ENCODE data around the gene PLIN3.
A peak's percentile ranks its signal among the peaks of the same experiment; 100 is the strongest.
"Not testable (repeated sequence)": the region's sequence is repeated elsewhere in the genome, so short reads cannot be mapped to it uniquely, and the experiment has no call there.

The PLIN3 gene

DNA sequence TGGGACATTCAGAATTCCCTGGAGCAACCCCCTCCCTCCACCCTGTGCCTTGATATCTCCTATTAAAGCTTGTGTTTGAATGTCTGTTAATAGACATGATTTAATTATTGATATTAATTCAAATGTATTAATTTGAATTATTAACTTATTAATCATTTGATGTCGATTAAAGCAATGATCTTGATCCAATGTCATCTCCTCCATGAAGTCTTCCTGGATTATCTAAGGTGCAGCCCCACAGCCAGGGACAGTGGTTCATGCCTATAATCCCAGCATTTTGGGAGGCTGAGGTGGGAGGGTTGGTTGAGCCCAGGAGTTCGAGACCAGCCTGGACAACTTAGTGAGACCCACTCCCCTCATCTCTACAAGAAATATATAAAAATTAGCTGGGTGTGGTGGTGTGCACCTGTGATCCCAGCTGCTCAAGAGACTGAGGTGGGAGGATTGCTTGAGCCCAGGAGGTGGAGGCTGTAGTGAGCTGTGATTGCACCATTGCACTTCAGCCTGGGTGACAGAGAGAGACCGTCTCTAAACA is 66.3 kb downstream of the PLIN3 start:
- no peak for TF ChIP-seq Cebpa-rat (IDR thresholded peaks at IDR 0.05)
- Histone ChIP-seq H3K27ac (no peak overlapping the region), H3K9me3 (no peaks in the 10 kb centered on the region), H3K4me3 (no peak overlapping the region), H3K4me2 (no peak overlapping the region), H3K9ac (no peak overlapping the region), H3K36me3 (peaks cover 19% of the 10 kb centered on the region), H4K20me1 (peaks cover 10% of the 10 kb centered on the region), H3K4me1 (peaks cover 11% of the 10 kb centered on the region; the same call in 1 of the 2 replicates), H3K27me3 (no peaks in the 10 kb centered on the region)

DNA sequence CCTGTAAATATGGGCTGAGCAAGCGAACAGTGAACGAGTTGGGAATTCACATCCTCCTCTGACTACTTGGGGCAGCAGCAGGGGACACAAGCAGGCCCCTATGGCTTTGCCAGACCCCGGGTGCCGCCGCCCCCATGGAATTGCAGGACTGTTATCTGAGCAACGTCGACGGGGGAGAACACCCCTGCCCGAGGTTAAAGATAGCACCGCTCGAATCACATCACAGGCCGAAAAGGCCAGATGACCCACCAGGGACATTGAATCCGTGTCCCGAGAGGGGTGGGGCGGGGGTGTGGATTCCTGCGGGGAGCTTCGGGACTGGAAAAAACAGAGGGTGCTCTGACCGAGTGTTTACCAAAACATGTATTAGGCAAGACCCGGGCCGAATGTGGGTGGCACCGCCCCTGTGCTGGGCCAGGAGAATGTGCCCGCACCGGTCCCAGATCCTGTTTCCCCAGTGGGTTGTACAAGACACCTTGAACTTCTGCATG is 66.8 kb downstream of the PLIN3 start:
- Histone ChIP-seq H3K27ac (no peak overlapping the region), H3K9me3 (no peaks in the 10 kb centered on the region), H3K36me3 (peaks cover 24% of the 10 kb centered on the region), H4K20me1 (peaks cover 15% of the 10 kb centered on the region), H3K4me2 (no peak overlapping the region), H3K4me3 (no peak overlapping the region), H3K4me1 (peaks cover 14% of the 10 kb centered on the region; the same call in 1 of the 2 replicates), H3K9ac (no peak overlapping the region), H3K27me3 (no peaks in the 10 kb centered on the region)
- no peak for TF ChIP-seq Cebpa-rat (IDR thresholded peaks at IDR 0.05)

DNA sequence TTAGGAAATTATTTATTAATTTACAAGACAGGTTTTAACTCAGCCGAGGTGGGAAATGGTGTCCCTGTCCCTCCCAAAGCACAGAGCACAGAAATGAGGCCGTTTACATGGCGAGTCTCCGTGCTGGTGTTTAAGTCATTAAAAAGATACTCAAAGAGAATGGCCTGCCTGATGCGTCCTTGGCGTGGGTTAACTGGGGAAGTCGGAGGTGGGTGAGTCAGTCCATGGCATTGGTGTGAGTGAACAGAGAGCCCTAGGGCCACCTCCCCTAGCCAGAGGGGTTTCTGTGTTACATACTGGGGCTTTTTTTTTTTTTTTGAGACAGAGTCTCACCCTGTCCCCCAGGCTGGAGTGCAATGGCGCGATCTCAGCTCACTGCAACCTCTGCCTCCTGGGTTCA is 72.1 kb downstream of the PLIN3 start:
- H3K4me1 ChIP-seq, result peaks cover 46% of the 10 kb centered on the region
- H3K9me3 ChIP-seq, result no peaks in the 10 kb centered on the region
- H4K20me1 ChIP-seq, result peaks cover 40% of the 10 kb centered on the region
- H3K4me2 ChIP-seq, result 0 out of 2 replicates have a peak overlapping the region, but pooled peaks have one; percentile 100
- peak overlapping the region; percentile 38; the same call in 1 of the 2 replicates for H3K9ac ChIP-seq
- H3K27ac ChIP-seq, result no peak overlapping the region
- H3K4me3 ChIP-seq, result no peak overlapping the region
- no peaks in the 10 kb centered on the region for H3K27me3 ChIP-seq
- H3K36me3 ChIP-seq, result peaks cover 58% of the 10 kb centered on the region
- TF ChIP-seq Cebpa-rat (IDR thresholded peaks at IDR 0.05), result no peak

DNA sequence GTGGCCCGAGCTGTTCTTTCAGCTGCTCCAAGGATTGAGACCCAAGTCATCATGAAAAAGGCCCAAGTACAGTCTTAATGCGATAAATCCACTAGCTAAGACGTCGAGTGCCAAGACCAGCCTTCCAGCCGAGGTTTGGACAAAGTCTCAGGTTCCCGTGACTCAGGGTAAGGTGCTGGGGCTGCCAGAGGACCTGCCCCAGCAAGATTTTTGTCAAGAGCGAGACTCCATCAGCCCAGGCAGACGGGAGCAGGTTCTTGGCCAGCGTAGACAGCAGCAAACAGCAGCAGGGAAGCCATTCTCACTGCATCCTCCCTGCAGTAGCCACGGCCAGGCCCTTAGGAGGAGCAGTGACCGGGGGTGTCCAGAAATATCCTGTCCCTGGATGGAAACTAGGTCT is 72.5 kb downstream of the PLIN3 start:
- no peak for TF ChIP-seq Cebpa-rat (IDR thresholded peaks at IDR 0.05)
- Histone ChIP-seq H3K4me1 (peaks cover 50% of the 10 kb centered on the region), H3K4me2 (peak overlapping the region; percentile 100), H3K36me3 (peaks cover 58% of the 10 kb centered on the region), H3K27me3 (no peaks in the 10 kb centered on the region), H3K9me3 (no peaks in the 10 kb centered on the region), H3K4me3 (no peak overlapping the region), H3K9ac (peak overlapping the region; percentile 57; the same call in 1 of the 2 replicates), H4K20me1 (peaks cover 40% of the 10 kb centered on the region), H3K27ac (no peak overlapping the region)

DNA sequence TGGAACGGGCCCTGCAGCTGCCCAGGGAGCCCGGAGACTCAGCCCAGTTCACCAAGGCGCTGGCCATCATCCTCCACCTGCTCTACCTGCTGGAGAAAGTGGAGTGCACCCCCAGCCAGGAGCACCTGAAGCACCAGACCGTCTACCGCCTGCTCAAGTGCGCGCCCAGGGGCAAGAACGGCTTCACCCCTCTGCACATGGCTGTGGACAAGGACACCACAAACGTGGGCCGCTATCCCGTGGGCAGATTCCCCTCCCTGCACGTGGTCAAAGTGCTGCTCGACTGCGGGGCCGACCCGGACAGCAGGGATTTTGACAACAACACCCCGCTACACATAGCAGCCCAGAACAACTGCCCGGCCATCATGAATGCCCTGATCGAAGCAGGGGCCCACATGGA is 74.2 kb downstream of the PLIN3 start:
- Histone ChIP-seq H3K9ac (peak overlapping the region; percentile 99; the same call in 1 of the 2 replicates), H3K36me3 (peaks cover 49% of the 10 kb centered on the region), H4K20me1 (peaks cover 40% of the 10 kb centered on the region), H3K4me2 (peak overlapping the region; percentile 100), H3K4me1 (peaks cover 67% of the 10 kb centered on the region)
- not testable (repeated sequence) for H3K27ac ChIP-seq, H3K4me3 ChIP-seq, H3K9me3 ChIP-seq, H3K27me3 ChIP-seq

DNA sequence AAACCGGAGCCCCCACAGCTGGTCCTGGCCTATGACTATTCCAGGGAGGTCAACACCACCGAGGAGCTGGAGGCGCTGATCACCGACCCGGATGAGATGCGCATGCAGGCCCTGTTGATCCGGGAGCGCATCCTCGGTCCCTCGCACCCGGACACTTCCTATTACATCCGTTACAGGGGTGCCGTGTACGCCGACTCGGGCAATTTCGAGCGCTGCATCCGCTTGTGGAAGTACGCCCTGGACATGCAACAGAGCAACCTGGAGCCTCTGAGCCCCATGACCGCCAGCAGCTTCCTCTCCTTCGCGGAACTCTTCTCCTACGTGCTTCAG is 74.6 kb downstream of the PLIN3 start:
- H3K27ac ChIP-seq, result peak overlapping the region; percentile 99
- H3K4me2 ChIP-seq, result peak overlapping the region; percentile 100
- peaks cover 47% of the 10 kb centered on the region for H3K36me3 ChIP-seq
- H3K9me3 ChIP-seq, H3K27me3 ChIP-seq: not testable (repeated sequence)
- peak overlapping the region; percentile 97 for H3K4me3 ChIP-seq
- peak overlapping the region; percentile 99 for H3K9ac ChIP-seq
- H4K20me1 ChIP-seq, result peaks cover 40% of the 10 kb centered on the region
- peaks cover 72% of the 10 kb centered on the region for H3K4me1 ChIP-seq

DNA sequence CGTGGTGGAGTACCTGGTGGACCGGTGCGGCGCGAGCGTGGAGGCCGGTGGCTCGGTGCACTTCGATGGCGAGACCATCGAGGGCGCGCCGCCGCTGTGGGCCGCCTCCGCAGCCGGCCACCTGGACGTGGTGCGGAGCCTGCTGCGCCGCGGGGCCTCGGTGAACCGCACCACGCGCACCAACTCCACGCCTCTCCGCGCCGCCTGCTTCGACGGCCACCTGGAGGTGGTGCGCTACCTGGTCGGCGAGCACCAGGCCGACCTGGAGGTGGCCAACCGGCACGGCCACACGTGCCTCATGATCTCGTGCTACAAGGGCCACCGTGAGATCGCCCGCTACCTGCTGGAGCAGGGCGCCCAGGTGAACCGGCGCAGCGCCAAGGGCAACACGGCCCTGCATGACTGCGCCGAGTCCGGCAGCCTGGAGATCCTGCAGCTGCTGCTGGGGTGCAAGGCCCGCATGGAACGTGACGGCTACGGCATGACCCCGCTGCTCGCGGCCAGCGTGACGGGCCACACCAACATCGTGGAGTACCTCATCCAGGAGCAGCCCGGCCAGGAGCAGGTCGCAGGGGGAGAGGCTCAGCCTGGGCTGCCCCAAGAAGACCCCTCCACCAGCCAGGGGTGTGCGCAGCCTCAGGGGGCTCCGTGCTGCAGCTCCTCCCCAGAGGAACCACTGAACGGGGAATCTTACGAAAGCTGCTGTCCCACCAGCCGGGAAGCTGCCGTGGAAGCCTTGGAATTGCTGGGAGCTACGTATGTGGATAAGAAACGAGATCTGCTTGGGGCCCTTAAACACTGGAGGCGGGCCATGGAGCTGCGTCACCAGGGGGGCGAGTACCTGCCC is 75.2 kb downstream of the PLIN3 start:
- H3K4me3 ChIP-seq, result peak overlapping the region; percentile 97
- H3K36me3 ChIP-seq, result peaks cover 47% of the 10 kb centered on the region
- H3K27me3 ChIP-seq, H3K9me3 ChIP-seq: not testable (repeated sequence)
- H3K27ac ChIP-seq, result peak overlapping the region; percentile 99
- peak overlapping the region; percentile 99 for H3K9ac ChIP-seq
- H3K4me1 ChIP-seq, result peaks cover 76% of the 10 kb centered on the region
- peak overlapping the region; percentile 100 for H3K4me2 ChIP-seq
- peaks cover 40% of the 10 kb centered on the region for H4K20me1 ChIP-seq

DNA sequence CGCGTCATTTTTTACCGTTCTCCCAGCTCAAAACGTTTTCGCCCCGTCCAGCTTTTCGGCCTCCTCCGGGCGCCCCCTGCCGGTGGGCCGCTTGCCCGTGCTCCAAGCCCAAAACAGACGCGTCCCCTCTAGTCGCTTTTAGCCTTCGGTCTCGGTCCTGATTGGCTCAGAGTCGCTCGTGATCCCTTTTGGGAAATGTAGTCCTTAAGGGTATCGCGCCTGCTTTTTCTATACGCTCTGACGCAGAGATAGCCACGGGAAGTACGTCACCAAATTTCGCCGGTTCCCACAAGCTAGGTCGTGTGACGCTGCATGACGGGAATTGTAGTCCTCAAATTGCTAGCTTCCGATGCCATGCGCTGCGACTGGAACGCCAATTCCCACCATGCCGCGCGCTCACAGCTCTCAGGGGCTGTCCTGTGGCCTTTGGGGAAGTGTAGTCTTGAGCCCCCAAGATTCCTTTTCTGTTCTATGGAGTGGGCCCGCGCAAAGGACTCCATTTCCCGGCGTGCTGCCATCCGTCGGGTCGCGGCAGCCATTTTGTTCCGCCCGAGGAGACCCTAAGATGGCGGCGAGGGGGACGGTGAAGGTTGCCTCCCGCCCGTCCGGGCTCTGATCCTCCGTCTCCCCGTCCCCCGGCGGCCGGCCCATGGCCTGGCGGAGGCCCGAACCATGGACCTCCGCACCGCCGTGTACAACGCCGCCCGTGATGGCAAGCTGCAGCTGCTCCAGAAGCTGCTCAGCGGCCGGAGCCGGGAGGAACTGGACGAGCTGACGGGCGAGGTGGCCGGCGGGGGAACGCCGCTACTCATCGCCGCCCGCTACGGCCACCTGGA is 76.1 kb downstream of the PLIN3 start, which contains the start of gene FEM1A:
Gene FEM1A, plus strand, starts transcription at position 552 of the 836 bp plus-strand sequence. Its CDS starts 121 bp downstream, at position 673.
- no peaks in the 10 kb centered on the region for H3K9me3 ChIP-seq
- TF ChIP-seq Cebpa-rat (IDR thresholded peaks at IDR 0.05), result no peak
- peak within 1 kb of the TSS; percentile 97 for H3K4me3 ChIP-seq
- no peaks in the 10 kb centered on the region for H3K27me3 ChIP-seq
- peak within 1 kb of the TSS; percentile 99 for H3K27ac ChIP-seq
- peak within 1 kb of the TSS; percentile 99 for H3K9ac ChIP-seq
- peaks cover 41% of the 10 kb centered on the region for H3K36me3 ChIP-seq
- peak within 1 kb of the TSS; percentile 100 for H3K4me2 ChIP-seq
- H4K20me1 ChIP-seq, result peaks cover 33% of the 10 kb centered on the region
- H3K4me1 ChIP-seq, result peaks cover 79% of the 10 kb centered on the region
